Skeletal muscle cell (primary cell): ENCODE data around the gene LCN12.
A peak's percentile ranks its signal among the peaks of the same experiment; 100 is the strongest.

ENCODE experiments used
- DNase-seq: peaks from one replicate; pipeline ENCODE4 v3.0.0-alpha.2; 2010; ENCODE audit warnings: low read depth
- H3K4me3 ChIP-seq: 2 replicates; pipeline ENCODE4 v1.5.1; 2011; ENCODE audit warnings: low read depth, mild to moderate bottlenecking, control low read depth, low read length, moderate library complexity

Gene LCN12

DNA sequence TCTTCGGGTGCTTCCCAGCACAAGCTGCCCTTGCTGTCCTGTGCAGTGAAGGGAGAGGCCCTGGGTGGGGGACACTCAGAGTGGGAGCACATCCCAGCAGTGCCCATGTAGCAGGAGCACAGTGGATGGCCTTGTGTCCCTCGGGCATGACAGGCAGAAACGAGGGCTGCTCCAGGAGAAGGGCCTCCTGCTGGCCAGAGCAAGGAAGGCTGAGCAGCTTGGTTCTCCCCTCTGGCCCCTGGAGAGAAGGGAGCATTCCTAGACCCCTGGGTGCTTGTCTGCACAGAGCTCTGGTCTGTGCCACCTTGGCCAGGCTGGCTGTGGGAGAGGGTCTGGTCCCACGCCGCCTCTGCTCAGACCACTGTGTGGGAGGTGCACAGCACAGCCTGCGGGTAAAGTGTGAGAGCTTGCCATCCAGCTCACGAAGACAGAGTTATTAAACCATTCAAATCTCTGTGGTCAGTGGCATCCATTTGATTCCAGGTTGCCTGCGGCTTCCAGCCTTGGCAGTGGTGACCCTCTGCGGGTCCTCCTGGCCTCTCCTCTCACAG lies 25.8 kb upstream of the LCN12 start:
- no peak overlapping the region for H3K4me3 ChIP-seq
- DNase-seq, result no peak

DNA sequence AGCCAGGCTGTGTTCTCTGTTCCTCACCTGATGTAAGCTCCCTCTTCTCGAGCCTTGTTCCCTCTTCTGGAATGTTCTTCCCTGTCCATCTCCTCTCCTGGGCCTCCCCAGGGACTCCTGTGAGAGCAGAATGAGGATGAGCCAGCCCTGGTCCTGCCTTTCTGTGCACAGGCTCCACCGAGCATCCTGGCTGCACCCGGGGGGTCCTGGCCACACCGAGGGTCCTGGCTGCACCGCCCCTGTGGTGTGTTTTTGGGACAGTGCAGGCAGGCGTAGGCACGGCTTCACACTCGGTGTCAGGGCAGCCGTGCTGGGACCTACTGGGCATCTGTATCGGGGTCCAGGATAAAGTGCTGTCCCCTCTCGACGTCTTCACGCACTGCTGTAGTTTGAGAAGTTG lies 25.3 kb upstream of the LCN12 start:
- no peak overlapping the region for H3K4me3 ChIP-seq
- no peak for DNase-seq

DNA sequence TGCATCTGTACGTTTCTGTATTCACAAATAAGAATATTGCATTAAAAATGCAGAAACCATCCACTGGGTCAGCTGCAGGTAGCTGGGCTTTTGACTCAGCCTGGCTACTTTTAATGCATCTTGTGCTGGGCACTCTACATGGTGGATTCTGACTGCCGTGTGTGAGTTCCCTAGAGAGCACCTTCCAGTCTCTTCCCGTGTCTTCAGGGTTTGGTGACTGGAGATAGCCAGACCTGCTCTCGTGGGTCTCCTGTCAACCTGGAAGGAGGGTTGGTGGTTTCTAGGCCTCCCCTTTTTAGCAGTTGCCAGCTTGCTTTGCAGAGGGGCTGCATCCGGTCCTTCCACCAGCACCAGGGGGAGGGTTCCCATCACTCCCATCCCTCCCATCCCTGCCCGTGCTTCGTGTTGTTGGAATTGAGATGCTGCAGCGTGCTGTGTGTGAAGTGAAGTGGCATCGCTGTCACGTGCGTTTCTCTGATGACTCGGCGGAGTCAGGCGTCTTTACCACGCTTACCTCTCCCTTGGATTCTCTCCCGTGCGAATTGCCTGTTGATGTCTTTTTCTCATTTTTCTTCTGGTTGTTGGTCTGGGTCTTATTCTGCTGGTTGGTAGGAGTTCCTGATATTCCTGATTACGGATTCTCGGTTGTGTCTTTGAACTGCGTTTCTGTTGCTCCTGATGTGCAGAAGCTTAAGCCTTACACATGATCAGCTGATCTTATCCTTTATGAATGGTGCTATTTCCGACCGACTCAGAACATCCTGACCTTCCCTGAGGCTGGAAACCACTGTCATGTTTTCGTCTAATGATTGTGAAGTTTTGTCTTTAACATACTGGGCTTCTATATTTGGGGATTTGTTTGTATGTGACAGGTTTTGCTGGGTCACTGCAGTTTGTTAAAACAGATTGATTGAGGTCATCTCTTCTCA lies 24.5 kb upstream of the LCN12 start:
- DNase-seq, result no peak
- no peak overlapping the region for H3K4me3 ChIP-seq

DNA sequence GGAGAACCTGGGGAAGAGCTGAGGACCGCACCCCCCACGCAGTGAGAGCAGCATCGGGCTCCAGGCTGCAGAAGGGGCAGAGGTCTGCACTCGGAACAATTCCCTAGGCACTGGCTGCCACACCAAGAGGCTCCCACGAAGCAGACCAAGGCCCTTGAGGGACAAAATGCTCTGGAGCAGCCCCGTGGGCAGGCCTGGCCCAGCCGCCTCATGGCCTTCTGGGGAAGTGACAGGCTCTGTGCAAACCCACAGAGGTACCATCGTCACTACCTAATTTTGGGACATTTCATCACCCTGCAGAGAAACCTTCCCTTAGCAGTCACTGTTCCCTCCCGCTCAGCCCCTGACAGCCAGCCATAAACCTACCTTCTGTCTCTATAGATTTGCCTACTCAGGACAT lies 23.5 kb upstream of the LCN12 start:
- H3K4me3 ChIP-seq, result no peak overlapping the region
- DNase-seq, result no peak

DNA sequence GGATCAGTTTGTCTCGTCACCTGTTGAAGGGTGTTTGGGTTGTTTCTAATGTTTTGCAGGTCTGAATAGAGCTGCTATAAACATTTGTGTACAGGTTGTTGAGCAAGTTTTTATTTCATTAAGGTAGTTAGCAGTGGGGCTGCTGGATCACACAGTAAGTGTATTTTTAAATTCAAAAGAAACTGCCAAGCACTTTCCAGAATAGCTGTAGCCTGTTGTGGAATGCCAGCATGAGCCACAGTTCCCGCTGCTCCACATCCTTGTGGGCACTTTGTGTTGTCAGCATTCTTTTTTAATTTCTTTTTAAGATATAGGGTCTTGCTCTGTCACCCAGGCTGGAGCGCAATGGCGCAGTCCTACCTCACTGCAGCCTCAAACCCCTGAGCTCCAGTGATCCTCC lies 22.1 kb upstream of the LCN12 start:
- DNase-seq, result no peak
- H3K4me3 ChIP-seq, result no peak overlapping the region

DNA sequence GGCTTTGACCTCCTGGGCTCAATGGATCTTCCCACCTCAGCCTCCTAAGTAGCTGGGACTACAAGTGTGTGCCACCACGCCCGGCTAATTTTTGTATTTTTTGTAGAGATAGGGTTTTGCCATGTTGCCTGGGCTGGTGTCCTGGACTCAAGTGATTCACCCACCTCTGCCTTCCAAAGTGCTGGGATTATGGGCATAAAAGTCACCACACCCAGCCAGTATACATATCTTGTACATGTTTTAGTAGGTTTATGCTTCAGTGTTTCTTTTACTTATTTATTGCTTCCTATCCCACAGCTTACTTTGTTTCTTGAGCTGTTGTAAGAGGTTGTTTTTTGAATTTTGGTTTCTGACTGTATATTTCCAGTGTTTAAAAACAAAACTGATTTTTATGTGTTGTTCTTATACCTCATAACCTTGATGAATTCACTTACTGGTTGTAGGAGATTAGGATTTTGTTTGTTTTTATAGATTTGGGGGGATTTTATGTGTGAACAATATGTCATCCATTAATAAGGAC lies 20.4 kb upstream of the LCN12 start:
- no peak for DNase-seq

DNA sequence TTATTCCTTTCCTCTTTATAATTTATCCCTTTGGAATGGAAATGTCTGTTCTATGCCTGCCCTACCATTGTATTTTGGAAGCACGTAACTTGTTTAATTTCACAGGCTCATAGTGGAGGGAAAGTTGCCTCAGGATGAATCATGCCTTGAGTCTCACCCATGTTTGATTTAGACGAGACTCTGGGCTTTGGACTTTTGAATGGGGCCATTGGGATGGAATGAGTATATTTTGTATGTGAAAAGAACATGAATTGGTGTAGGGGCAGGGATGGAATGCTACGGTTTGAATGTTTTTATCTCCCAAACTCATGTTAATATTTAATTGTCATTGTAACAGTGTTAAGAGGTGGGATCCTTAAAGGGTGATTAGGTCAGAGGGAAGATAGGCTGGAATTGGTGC lies 17.8 kb upstream of the LCN12 start:
- no peak overlapping the region for H3K4me3 ChIP-seq
- no peak for DNase-seq

More for the DNA sequence above, 20.4 kb upstream of the LCN12 start:
- H3K4me3 ChIP-seq, result no peak overlapping the region

DNA sequence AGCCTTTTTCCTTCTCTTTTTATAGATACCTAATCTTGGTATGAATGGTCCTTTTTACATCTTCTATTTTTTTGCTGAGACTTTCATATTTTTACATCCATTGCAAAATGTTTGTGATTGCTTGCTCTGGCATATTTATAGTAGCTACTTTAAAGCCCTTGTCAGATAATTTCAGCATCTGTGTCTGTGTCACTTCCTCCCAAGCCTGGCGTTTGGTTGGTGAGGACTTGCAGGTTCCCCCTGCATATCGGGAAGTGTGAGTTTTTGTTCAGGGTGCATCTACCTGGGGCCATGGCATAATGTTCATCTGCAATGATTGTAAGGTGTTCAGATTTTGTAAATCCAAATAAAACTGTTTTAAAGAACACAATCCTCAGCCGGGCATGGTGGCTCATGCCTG lies 16.4 kb upstream of the LCN12 start:
- no peak for DNase-seq
- no peak overlapping the region for H3K4me3 ChIP-seq

DNA sequence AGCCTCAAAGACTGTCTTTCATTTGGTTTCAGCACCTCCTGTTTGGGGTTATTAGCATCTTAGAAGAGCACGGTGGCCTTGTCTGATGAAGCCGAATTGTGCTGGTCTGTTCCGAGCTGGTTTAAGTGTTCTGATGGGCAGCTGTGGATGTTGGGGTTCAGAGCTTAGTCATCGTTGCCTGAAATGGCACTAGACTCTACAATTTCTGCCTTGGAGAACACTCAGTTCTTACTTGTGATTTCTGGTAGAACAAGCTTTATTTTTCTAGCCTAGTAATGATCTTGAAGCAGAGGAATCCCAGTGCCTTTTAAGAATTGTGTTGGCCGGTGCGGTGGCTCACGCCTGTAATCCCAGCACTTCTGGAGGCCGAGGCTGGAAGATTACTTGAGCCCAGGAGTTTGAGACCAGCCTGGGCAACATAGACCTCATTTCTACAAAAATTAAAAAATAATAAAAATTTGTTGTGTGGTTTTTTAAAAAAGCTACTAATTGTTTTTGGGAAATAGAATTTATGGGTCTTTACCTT lies 15.4 kb upstream of the LCN12 start:
- no peak for DNase-seq
- H3K4me3 ChIP-seq, result no peak overlapping the region

DNA sequence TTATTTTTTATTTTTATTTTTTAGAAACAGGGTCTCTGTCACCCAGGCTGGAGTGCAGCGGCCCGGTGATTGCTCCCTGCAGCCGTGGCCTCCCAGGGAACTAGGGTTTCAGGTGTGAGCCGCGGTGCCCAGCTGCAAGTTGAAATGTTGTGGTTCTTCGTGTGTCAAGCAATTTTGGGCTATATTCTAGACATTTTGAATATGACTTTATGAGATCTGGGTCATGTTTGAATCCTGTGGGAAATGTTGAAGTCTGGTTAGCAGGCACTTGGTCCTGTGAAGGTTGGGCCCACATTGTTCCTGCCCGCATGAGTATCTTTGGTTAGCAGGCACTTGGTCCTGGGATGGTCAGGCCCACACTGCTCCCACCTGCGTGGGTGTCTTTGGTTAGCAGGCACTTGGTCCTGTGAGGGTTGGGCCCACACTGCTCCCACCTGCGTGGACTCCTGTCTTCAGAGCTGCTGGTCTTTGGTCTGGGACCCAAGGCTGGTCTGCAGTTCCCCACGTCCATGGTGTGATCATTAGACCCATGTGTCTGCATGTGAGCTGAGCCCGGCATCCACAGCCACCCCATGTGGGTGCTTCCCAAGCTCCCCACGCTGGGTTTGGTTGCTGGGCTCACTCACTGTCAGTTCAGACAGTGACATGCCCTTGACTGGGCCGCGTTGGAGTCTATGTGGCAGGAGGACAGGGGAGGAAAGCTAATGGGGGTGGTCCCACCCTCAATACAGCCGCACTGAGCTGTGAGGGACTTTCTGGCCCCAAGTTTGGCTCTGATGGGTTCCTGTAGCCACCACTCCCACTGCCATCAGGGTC lies 14.7 kb upstream of the LCN12 start:
- no peak overlapping the region for H3K4me3 ChIP-seq
- no peak for DNase-seq

DNA sequence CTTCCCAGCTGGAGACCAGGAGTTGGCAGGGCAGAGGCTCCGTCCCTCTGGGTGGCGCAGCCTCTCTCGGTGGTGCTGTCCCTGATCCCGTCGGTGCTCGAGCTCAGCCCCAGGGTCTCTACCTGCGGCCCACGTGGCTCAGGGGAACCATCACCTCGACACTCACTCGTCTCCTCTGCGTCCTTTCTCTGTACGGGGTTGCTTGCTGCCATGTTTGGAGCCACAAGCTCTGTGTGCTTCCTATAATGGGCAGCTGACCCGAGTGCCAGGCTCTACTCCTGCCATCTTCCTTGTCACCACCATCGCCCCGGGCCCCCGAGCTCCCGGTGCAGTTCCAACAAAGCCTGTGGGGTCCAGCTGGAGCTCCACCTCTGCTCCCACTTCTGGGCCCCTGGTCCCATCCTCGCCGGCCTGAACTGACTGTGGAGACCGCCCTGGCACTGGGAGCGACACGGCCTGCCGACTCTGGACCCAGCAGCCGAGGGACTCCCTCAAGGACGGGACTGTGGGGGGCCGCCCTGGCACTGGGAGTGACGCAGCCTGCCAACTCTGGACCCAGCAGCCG lies 12.6 kb upstream of the LCN12 start:
- no peak for DNase-seq
- no peak overlapping the region for H3K4me3 ChIP-seq

DNA sequence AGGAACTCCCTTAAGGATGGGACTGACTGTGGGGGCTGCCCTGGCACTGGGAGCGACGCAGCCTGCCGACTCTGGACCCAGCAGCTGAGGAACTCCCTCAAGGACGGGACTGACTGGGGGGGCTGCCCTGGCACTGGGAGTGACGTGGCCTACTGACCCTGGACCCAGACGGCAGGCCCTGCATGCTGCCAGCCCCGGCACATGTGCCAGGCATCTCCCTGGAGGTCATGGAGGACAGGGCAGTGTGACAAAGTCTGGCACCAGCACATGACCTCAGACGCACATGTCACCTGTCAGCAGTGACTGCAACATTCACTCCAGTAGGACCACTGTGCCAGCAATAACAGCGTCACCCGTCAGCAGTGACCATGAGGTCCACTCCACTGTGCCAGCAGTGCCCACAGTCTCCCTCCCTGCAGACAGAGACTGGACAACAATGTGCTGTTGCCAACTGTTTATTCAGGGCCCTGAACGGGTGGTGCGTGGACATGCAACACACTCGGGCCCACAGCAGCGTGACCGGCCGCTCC lies 12.0 kb upstream of the LCN12 start:
- DNase-seq, result no peak
- H3K4me3 ChIP-seq, result no peak overlapping the region

DNA sequence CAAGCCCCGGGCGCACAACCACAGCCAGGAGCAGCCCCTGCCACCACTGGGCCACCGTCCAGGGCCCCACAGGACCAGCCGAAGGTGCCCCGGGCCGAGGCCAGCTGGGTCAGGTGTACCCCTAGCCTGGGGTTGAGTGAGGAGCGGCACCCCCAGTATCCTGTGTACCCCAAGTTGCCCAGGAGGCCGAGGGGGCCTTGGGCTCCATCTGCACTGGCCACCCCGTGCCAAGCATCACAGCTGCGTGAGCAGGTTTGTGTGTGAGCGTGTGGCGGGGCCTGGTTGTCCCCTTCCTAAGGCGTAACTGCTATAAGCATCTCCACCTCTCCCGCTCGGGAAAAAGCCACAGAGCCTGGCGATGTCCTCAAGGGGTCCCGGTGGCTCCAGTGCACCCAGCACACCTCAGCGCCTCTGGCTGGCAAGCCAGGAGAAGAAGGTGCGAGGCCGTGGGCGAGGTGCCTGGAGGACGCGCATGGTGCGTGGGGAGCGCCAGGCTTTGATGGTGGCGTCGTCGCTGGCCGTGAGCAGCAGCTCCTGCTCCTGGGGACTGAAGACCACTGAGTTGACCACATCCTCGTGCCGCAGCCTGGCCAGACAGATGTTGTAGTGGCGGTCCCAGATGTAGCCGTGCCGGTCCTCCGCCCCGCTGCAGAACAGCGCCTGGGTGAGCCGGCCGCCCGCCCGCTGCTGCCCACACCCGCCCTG lies 11.4 kb upstream of the LCN12 start:
- no peak overlapping the region for H3K4me3 ChIP-seq

DNA sequence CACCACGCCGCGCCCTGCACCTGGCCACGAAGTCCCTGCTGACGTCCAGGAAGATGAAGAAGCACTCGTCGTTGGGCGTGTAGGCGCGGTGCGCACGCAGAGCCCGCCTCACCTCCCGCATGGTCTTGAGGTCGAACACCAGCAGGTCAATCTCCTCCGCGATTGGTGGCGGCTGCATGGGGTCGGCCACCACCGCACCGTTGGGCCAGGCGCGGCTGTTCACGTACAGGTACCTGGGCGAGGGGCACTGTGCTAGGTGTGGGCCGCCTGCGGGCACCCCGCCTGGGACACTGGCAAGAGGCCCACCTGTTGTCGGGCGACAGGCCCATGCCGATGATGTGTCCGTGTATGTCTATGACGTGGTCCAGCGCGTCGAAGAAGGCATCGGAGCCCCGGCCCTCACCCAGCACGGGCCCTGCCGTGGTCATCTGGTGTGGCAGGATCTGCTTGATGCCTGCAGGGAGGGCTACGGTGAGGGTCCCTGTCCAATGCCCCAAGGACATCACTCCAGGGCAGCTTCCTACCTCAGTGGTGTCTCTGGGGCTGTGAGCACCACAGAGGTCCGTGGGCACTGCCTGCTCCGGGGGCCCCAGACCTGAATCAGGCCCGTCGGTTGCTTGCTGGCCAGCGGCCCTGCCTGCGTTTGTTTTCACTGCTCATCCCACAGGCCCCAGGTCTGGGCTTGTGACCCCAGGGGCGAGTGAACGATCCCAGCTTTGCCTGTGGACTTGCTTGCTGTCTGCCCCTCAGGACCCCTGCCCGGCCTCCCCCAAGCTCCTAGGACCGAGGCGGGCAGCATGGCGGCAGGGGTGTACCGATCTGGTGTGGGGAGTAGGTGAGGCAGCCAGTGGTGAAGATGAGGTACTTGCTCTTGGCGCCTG lies 10.6 kb upstream of the LCN12 start:
- no peak for DNase-seq
- no peak overlapping the region for H3K4me3 ChIP-seq

More for the DNA sequence above, 11.4 kb upstream of the LCN12 start:
- DNase-seq, result no peak

DNA sequence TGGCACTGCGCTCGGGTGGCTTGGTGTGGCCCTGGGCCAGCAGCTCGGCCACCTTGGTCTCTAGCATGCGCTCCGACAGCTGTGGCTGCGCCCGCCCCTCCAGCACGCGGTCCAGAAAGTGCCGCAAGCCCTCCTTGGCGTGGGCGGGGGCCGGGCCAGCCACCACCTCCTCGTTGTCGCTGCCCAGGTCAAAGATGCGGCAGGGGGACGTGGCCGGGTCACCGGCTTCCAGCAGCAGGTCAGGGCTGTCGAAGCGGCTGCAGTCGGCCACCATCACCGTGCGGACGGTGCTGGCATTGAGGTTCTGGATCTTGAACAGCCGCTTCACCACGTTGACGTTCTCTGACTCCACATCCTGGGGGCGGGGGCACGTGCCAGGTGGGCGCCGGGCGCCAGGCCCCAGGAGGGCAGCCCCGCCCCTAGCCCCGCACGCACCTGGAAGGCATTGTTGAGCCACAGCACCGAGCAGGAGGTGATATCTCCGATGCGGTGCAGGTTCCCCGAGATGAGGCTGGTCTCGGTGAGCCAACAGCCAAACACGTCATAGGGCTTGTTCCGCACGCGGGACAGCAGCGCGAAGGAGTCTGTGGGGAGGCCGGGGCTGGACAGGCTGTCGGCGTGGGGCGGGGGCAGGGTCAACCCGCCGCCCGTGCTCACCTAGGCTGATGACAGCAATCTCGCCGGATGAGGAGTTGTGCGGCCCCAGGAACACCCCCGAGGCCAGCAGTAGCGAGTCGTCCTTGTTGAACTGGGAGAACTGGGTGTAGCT lies 9.8 kb upstream of the LCN12 start:
- H3K4me3 ChIP-seq, result no peak overlapping the region
- no peak for DNase-seq

DNA sequence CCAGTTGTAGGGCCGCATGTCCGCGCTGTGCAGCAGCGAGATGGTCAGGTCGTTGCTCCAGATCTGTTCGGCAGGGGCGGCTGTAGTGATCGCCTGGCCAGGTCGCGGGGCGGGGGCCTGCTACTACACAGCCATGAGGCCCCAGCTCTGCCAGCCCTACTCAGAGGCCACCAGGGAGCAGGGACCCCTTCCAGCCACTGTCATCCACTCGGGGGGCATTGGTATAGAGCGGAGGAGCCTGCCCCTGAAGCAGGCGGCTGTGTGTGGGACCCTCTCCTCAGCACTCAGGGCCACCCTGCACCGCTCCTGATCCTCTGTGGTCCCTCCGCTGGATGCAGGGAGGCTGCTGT lies 9.2 kb upstream of the LCN12 start:
- H3K4me3 ChIP-seq, result peak overlapping the region; percentile 87
- no peak for DNase-seq
